Measurements from ENCODE around the gene IL3RA.
A peak's percentile ranks its signal among the peaks of the same experiment; 100 is the strongest.
"Not testable (repeated sequence)": the region's sequence is repeated elsewhere in the genome, so short reads cannot be mapped to it uniquely, and the experiment has no call there.

Gene IL3RA

GRCh38 chrX:1332433-1332832 lies 4.2 kb upstream of the IL3RA start:
- not testable (repeated sequence) for H3K27me3 ChIP-seq (ENCODE audit: low read depth, low read length); H3K27ac ChIP-seq (ENCODE audit: low read length); H3K36me3 ChIP-seq (ENCODE audit: control insufficient read depth in 1 of 2, insufficient read depth in 2 of 2, low read length in 2 of 2); H3K4me1 ChIP-seq (ENCODE audit: control insufficient read depth in 1 of 2, insufficient read depth in 2 of 2, low read length in 2 of 2); H3K9me3 ChIP-seq (ENCODE audit: control insufficient read depth in 1 of 2, low read length in 2 of 2); H3K4me3 ChIP-seq (ENCODE audit: low read depth in 1 of 2, low read length in 2 of 2)

- Histone ChIP-seq H3K4me1 (ENCODE audit: control insufficient read depth in 1 of 2, insufficient read depth in 2 of 2, low read length in 2 of 2) (peaks cover 0 to 4% of the 10 kb centered on the region in 2 donors), H3K9me3 (ENCODE audit: control insufficient read depth in 1 of 2, low read length in 2 of 2) (no peaks in the 10 kb centered on the region), H3K27ac (ENCODE audit: low read length) (no peak overlapping the region), H3K36me3 (ENCODE audit: control insufficient read depth in 1 of 2, insufficient read depth in 2 of 2, low read length in 2 of 2) (no peaks in the 10 kb centered on the region), H3K27me3 (ENCODE audit: low read depth, low read length) (no peaks in the 10 kb centered on the region), H3K4me3 (ENCODE audit: low read depth in 1 of 2, low read length in 2 of 2) (no peak overlapping the region)
These were observed 1.7 kb upstream of the IL3RA start for GRCh38 chrX:1334854-1335253.

- no peaks in the 10 kb centered on the region for H3K27me3 ChIP-seq (ENCODE audit: low read depth, low read length)
- peak overlapping the region; percentile 61 to 76 for H3K4me3 ChIP-seq (ENCODE audit: low read depth in 1 of 2, low read length in 2 of 2)
- peak overlapping the region; percentile 57 for H3K27ac ChIP-seq (ENCODE audit: low read length)
- peaks cover 0 to 4% of the 10 kb centered on the region in 2 donors for H3K9me3 ChIP-seq (ENCODE audit: control insufficient read depth in 1 of 2, low read length in 2 of 2)
- H3K4me1 ChIP-seq (ENCODE audit: control insufficient read depth in 1 of 2, insufficient read depth in 2 of 2, low read length in 2 of 2), result peaks cover 0 to 4% of the 10 kb centered on the region in 2 donors
- no peaks in the 10 kb centered on the region for H3K36me3 ChIP-seq (ENCODE audit: control insufficient read depth in 1 of 2, insufficient read depth in 2 of 2, low read length in 2 of 2)
These were observed 579 bp downstream of the IL3RA start for GRCh38 chrX:1336948-1337779.

- Histone ChIP-seq H3K27me3 (ENCODE audit: low read depth, low read length) (no peaks in the 10 kb centered on the region), H3K4me3 (ENCODE audit: low read depth in 1 of 2, low read length in 2 of 2) (no peak overlapping the region), H3K27ac (ENCODE audit: low read length) (no peak overlapping the region), H3K36me3 (ENCODE audit: control insufficient read depth in 1 of 2, insufficient read depth in 2 of 2, low read length in 2 of 2) (no peaks in the 10 kb centered on the region), H3K4me1 (ENCODE audit: control insufficient read depth in 1 of 2, insufficient read depth in 2 of 2, low read length in 2 of 2) (no peaks in the 10 kb centered on the region), H3K9me3 (ENCODE audit: control insufficient read depth in 1 of 2, low read length in 2 of 2) (peaks cover 0 to 4% of the 10 kb centered on the region in 2 donors)
These were observed 5.1 kb downstream of the IL3RA start for GRCh38 chrX:1341545-1342184.

GRCh38 chrX:1349606-1350005 lies 13.0 kb downstream of the IL3RA start:
- H3K27ac ChIP-seq (ENCODE audit: low read length); H3K4me3 ChIP-seq (ENCODE audit: low read depth in 1 of 2, low read length in 2 of 2); H3K36me3 ChIP-seq (ENCODE audit: control insufficient read depth in 1 of 2, insufficient read depth in 2 of 2, low read length in 2 of 2): not testable (repeated sequence)

GRCh38 chrX:1351981-1352714 lies 15.6 kb downstream of the IL3RA start:
- H3K27me3 ChIP-seq (ENCODE audit: low read depth, low read length), result no peaks in the 10 kb centered on the region
- peaks cover 0 to 3% of the 10 kb centered on the region in 2 donors for H3K4me1 ChIP-seq (ENCODE audit: control insufficient read depth in 1 of 2, insufficient read depth in 2 of 2, low read length in 2 of 2)
- no peaks in the 10 kb centered on the region for H3K36me3 ChIP-seq (ENCODE audit: control insufficient read depth in 1 of 2, insufficient read depth in 2 of 2, low read length in 2 of 2)
- H3K9me3 ChIP-seq (ENCODE audit: control insufficient read depth in 1 of 2, low read length in 2 of 2), result no peaks in the 10 kb centered on the region
- no peak overlapping the region for H3K4me3 ChIP-seq (ENCODE audit: low read depth in 1 of 2, low read length in 2 of 2)
- no peak overlapping the region for H3K27ac ChIP-seq (ENCODE audit: low read length)

More at GRCh38 chrX:1349606-1350005, 13.0 kb downstream of the IL3RA start:
- not testable (repeated sequence) for H3K4me1 ChIP-seq (ENCODE audit: control insufficient read depth in 1 of 2, insufficient read depth in 2 of 2, low read length in 2 of 2); H3K27me3 ChIP-seq (ENCODE audit: low read depth, low read length); H3K9me3 ChIP-seq (ENCODE audit: control insufficient read depth in 1 of 2, low read length in 2 of 2)

- H3K27me3 ChIP-seq (ENCODE audit: low read depth, low read length), result no peaks in the 10 kb centered on the region
- H3K4me3 ChIP-seq (ENCODE audit: low read depth in 1 of 2, low read length in 2 of 2), result no peak overlapping the region
- peaks cover 0 to 4% of the 10 kb centered on the region in 2 donors for H3K9me3 ChIP-seq (ENCODE audit: control insufficient read depth in 1 of 2, low read length in 2 of 2)
These were observed 17.7 kb downstream of the IL3RA start for GRCh38 chrX:1354036-1355019.

GRCh38 chrX:1355131-1356046 lies 18.8 kb downstream of the IL3RA start:
- H3K4me1 ChIP-seq (ENCODE audit: control insufficient read depth in 1 of 2, insufficient read depth in 2 of 2, low read length in 2 of 2), result peaks cover 0 to 3% of the 10 kb centered on the region in 2 donors
- peaks cover 0 to 16% of the 10 kb centered on the region in 2 donors for H3K36me3 ChIP-seq (ENCODE audit: control insufficient read depth in 1 of 2, insufficient read depth in 2 of 2, low read length in 2 of 2)
- no peak overlapping the region for H3K27ac ChIP-seq (ENCODE audit: low read length)
- no peak overlapping the region for H3K4me3 ChIP-seq (ENCODE audit: low read depth in 1 of 2, low read length in 2 of 2)
- H3K9me3 ChIP-seq (ENCODE audit: control insufficient read depth in 1 of 2, low read length in 2 of 2), result peaks cover 0 to 4% of the 10 kb centered on the region in 2 donors
- H3K27me3 ChIP-seq (ENCODE audit: low read depth, low read length), result no peaks in the 10 kb centered on the region

More at GRCh38 chrX:1354036-1355019, 17.7 kb downstream of the IL3RA start:
- no peak overlapping the region for H3K27ac ChIP-seq (ENCODE audit: low read length)
- peaks cover 0 to 3% of the 10 kb centered on the region in 2 donors for H3K4me1 ChIP-seq (ENCODE audit: control insufficient read depth in 1 of 2, insufficient read depth in 2 of 2, low read length in 2 of 2)
- peaks cover 0 to 12% of the 10 kb centered on the region in 2 donors for H3K36me3 ChIP-seq (ENCODE audit: control insufficient read depth in 1 of 2, insufficient read depth in 2 of 2, low read length in 2 of 2)

- Histone ChIP-seq H3K27me3 (ENCODE audit: low read depth, low read length) (no peaks in the 10 kb centered on the region), H3K4me3 (ENCODE audit: low read depth in 1 of 2, low read length in 2 of 2) (no peak overlapping the region), H3K36me3 (ENCODE audit: control insufficient read depth in 1 of 2, insufficient read depth in 2 of 2, low read length in 2 of 2) (peaks cover 0 to 24% of the 10 kb centered on the region in 2 donors), H3K4me1 (ENCODE audit: control insufficient read depth in 1 of 2, insufficient read depth in 2 of 2, low read length in 2 of 2) (peaks cover 0 to 3% of the 10 kb centered on the region in 2 donors), H3K9me3 (ENCODE audit: control insufficient read depth in 1 of 2, low read length in 2 of 2) (peaks cover 0 to 4% of the 10 kb centered on the region in 2 donors), H3K27ac (ENCODE audit: low read length) (no peak overlapping the region)
These were observed 21.4 kb downstream of the IL3RA start for GRCh38 chrX:1357993-1358392.
